GM18873 (cell line): ENCODE measurements around the gene TMEM254.
A peak's percentile ranks its signal among the peaks of the same experiment; 100 is the strongest.
"Not testable (repeated sequence)": the region's sequence is repeated elsewhere in the genome, so short reads cannot be mapped to it uniquely, and the experiment has no call there.

ENCODE experiments used
- ATAC-seq: cut with Tn5 transposase; IDR thresholded peaks from one replicate; pipeline ENCODE4 v1.9.1; 2021; ENCODE audit warnings: mild to moderate bottlenecking, moderate library complexity, moderate number of reproducible peaks; ENCODE audit not compliant: unreplicated experiment, low FRiP score

Gene TMEM254

GRCh38 chr10:80078448-80079311 lies at the start of gene TMEM254:
Gene TMEM254 (plus strand): TSS chr10:80078665. CDS start chr10:80078700, 35 bp downstream.
- ATAC-seq = peak; percentile 79

GRCh38 chr10:80029205-80029604 lies 49.3 kb upstream of the TMEM254 start:
- peak; percentile 60 for ATAC-seq

- ATAC-seq = not testable (repeated sequence)
Observed at GRCh38 chr10:80029865-80030264, 48.6 kb upstream of the TMEM254 start.

DNA sequence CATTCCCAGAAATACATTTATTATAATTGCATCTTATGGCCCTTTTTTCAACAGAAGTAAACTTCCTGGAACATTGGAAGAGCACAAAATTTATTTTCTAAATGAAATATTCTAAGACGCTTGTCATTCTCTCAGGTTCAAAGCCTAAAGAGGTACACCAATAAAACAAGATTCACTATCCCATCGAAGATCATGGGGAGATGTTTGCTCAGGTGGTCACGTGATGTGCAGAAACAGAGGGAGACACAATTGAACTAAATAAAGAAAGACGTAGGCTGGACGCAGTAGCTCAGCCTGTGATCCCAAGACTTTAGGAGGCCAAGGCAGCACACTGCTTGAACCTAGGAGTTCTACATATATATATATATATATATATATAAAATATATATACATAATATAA lies 46.0 kb upstream of the TMEM254 start:
- ATAC-seq = no peak

- ATAC-seq = not testable (repeated sequence)
Observed at GRCh38 chr10:80034766-80035165, 43.7 kb upstream of the TMEM254 start.

GRCh38 chr10:80035430-80035829 lies 43.0 kb upstream of the TMEM254 start:
- ATAC-seq = not testable (repeated sequence)

DNA sequence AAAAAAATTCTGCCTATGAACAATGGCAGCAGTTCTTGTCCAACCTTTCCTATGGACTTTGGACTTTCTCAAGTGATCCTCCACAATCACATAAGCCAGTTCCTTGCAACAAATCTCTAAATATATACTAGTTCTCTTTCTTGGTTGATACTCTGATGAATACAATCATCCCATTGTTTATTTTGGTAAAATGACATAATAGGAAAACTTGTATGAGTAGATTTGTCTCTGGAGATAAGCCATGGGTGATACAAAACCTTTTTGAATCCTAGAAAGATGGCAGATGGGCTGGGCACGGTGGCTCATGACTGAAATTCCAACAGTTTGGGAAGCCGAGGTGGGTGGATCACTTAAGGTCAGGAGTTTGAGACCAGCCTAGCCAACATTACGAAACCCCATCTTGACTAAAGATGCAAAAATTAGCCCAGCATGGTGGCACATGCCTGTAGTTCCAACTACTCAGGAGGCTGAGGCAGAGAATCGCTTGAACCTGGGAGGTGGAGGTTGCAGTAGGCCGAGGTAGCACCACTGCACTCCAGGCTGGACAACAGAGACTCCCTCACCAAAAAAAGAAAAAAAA lies 41.5 kb upstream of the TMEM254 start:
- ATAC-seq = not testable (repeated sequence)

DNA sequence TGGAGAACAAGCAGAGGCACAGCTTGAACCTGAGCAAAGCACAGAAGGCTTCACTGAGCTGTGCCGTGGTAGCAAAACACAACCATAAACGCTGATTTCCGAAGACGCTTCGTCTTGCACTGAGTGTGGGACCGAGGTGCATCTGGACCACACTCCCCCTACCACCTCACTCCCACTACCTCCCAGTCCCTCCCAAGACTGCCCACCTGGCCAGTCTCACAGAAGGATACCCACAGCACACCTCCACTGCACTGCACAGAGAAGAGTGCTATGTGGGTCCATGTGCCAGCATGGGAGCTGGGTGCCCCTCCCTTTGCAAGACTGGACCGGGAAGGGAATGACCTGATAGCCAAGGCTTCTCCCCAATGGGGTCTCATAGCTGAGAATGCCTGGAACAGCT lies 40.2 kb upstream of the TMEM254 start:
- ATAC-seq = not testable (repeated sequence)

GRCh38 chr10:80041162-80041561 lies 37.3 kb upstream of the TMEM254 start:
- no peak for ATAC-seq

GRCh38 chr10:80044935-80045334 lies 33.5 kb upstream of the TMEM254 start:
- ATAC-seq = not testable (repeated sequence)

GRCh38 chr10:80046629-80047441 lies 31.6 kb upstream of the TMEM254 start:
- ATAC-seq = peak; percentile 67

DNA sequence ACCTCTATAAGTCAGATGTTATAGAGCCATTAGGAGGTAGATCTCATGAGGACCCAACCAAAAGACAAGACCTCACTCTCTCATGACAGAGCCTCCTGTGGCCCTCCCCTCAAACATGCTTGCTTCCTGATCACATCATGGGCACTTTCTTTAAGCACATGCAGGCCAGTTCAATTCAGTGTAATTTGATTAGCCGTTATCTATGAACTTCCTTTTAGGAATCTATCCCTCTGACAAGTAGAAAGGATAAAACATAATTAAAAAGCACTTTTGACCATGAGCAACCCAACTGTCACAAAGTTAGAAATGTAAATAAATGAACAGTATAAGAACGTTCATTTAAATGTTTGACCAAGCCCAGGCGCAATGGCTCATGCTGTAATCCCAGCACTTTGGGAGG lies 27.7 kb upstream of the TMEM254 start:
- ATAC-seq = no peak

GRCh38 chr10:80051993-80052392 lies 26.5 kb upstream of the TMEM254 start:
- ATAC-seq = no peak

- no peak for ATAC-seq
Observed at GRCh38 chr10:80055760-80056159, 22.7 kb upstream of the TMEM254 start.

- no peak for ATAC-seq
Observed at GRCh38 chr10:80057171-80057570, 21.3 kb upstream of the TMEM254 start.

DNA sequence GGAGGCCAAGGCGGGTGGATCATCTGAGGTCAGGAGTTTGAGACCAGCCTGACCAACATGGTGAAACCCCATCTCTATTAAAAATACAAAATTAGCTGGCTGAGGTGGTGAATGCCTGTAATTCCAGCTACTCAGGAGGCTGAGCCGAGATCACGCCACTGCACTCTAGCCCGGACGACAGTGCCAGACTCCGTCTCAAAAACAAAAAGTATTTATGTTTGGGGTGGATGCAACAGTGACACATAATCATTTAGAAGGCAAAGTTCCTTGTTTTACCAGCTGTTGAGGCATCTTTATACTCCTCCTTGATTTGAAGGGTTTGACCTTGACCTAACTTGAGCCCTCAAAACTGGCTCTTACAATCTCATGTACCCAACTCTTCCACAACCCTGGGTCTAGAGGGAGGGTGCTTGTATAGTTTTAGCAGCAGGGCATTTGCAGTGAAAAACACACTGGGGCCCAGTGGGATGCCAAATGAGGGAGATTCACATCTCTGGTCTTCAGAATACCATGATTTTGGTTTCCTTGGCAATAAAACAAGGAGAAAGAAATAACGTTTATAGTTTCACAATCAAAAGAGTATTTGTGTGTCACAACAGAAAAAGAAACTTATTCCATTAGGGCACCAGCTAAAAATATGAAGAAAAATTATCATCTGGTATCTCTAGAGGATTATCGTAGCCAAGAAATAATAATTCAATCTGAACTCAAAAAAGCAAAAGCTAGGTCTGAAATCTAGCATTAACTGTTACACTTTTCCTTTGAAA lies 14.2 kb upstream of the TMEM254 start:
- no peak for ATAC-seq

- no peak for ATAC-seq
Observed at GRCh38 chr10:80066809-80067208, 11.7 kb upstream of the TMEM254 start.

DNA sequence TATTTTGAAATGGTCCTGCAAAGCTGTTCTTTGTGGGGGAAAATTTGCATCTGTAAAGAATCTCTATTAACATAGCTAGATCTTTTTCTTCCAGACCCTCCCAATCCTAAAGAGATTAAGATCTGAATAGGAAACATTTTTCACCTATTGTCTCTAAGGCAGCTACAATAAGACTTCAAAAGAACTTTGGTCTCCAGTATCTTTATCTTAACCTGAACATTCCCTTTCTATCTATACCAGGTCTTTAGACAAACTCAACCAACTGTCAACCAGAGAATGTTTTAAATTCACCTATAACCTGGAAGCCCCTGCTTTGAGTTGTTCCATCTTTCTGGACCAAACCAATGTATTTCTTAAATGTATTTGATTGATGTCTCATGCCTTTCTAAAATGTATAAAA lies 10.6 kb upstream of the TMEM254 start:
- not testable (repeated sequence) for ATAC-seq

GRCh38 chr10:80068270-80068669 lies 10.2 kb upstream of the TMEM254 start:
- ATAC-seq = no peak

DNA sequence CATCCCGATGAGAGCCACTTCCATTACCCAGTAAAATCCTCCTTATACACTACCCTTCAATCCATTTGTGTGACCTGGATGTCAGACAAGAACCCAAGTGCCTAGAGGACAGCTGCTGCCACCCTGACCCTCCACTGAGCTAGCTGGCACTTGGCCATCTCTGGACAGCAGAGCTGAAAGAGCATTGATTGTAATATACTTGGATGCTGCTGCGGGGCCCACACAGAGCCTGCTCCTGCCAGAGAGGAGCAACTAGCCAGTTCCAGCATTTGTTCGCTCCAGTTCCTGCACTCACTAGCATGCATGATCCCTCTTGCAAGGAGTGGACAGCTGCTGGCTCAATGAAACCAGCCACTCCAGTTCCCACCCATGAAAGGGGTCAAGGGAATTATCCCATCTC lies 8.4 kb upstream of the TMEM254 start:
- no peak for ATAC-seq
